Endothelial cell of umbilical vein (primary cell): ENCODE results near the gene SLC35A3. TPM values are rescaled to one million over a fixed set of nuclear protein-coding genes. Genes with fewer than 3 reads are reported as not detected.

Experiments used
- BruUV-seq: library from RNA; stranded (reverse); fragments of 400-500 nt; replicated peaks from 2 replicates; lab custom pipeline; 2021; lab: Mats Ljungman, UMichigan
- CTCF ChIA-PET: fragments of 300-600, 350-600 bp; sonication (Branson Sonifier 250); formaldehyde crosslinking; loops from one replicate; lab custom pipeline; 2021; ENCODE audit warnings: antibody characterized with exemption, inconsistent platforms; lab: Charles Lee
- POLR2A ChIA-PET: fragments of 300-600, 350-600 bp; sonication (Branson Sonifier 250); formaldehyde crosslinking; loops from one replicate; lab custom pipeline; 2021; ENCODE audit warnings: antibody characterized with exemption, inconsistent platforms; lab: Charles Lee
- DNase-seq: peaks from one replicate; pipeline ENCODE4 v3.0.0-alpha.2; 2011; ENCODE audit warnings: low read depth, low spot score
- FAIRE-seq: peaks from 2 replicates; lab custom pipeline; 2011; peaks lifted over from hg19 to GRCh38; lab: Jason Lieb, UNC
- H2AFZ ChIP-seq: 2 replicates; pipeline ENCODE4 v1.6.0; 2012; ENCODE audit warnings: low read depth, low read length, control low read depth, inconsistent platforms
- H3K27ac ChIP-seq: 2 replicates; pipeline ENCODE4 v1.5.1; 2011; ENCODE audit warnings: low read depth, mild to moderate bottlenecking, control low read depth, low read length, moderate library complexity; ENCODE audit not compliant: insufficient read depth
- H3K27me3 ChIP-seq, 2 experiments: 2 replicates each; pipeline versions ENCODE4 v1.6.0 to v1.6.1; 2011; ENCODE audit warnings: low read length in 2 of 2, mixed read lengths in 1 of 2; ENCODE audit not compliant: control insufficient read depth in 2 of 2, insufficient read depth in 2 of 2
- H3K36me3 ChIP-seq, 2 experiments: 2 replicates in 1 of 2; 3 replicates in 1 of 2; pipeline ENCODE4 v1.5.1; 2011; ENCODE audit warnings: low read length in 2 of 2, mild to moderate bottlenecking in 1 of 2, moderate library complexity in 1 of 2; ENCODE audit not compliant: control insufficient read depth in 2 of 2, insufficient read depth in 2 of 2; ENCODE audit errors: extremely low read depth in 1 of 2
- H3K4me1 ChIP-seq: 3 replicates; pipeline ENCODE4 v1.5.1; 2011; ENCODE audit warnings: mild to moderate bottlenecking, low read length; ENCODE audit not compliant: control insufficient read depth, insufficient read depth; ENCODE audit errors: extremely low read depth
- H3K4me2 ChIP-seq: 2 replicates; pipeline ENCODE4 v1.6.1; 2011; ENCODE audit warnings: low read length, control low read depth, mixed read lengths; ENCODE audit not compliant: insufficient read depth
- H3K4me3 ChIP-seq, 3 experiments: fragments of 200-600 bp in 1 of 3; sonication (generic), shearing (Covaris generic) in 1 of 3; replicated peaks in 1 of 3; 2 replicates each; pipeline ENCODE4 v1.5.1; 2011 to 2016; ENCODE audit warnings: control low read depth in 3 of 3, low read length in 3 of 3, mild to moderate bottlenecking in 2 of 3, inconsistent platforms in 1 of 3, low read depth in 1 of 3, moderate library complexity in 1 of 3; ENCODE audit not compliant: insufficient read depth in 1 of 3
- H3K79me2 ChIP-seq: 2 replicates; pipeline ENCODE4 v1.6.0; 2012; ENCODE audit warnings: low read length, inconsistent platforms; ENCODE audit not compliant: control insufficient read depth, insufficient read depth
- H3K9ac ChIP-seq: replicated peaks from 2 replicates; pipeline ENCODE3; 2011; ENCODE audit warnings: low read length, control low read depth; ENCODE audit not compliant: insufficient read depth; ENCODE audit errors: extremely low read depth
- H3K9me1 ChIP-seq: replicated peaks from 3 replicates; pipeline ENCODE4 v1.6.0; 2011; ENCODE audit warnings: mild to moderate bottlenecking, low read length; ENCODE audit not compliant: control insufficient read depth, insufficient read depth; ENCODE audit errors: extremely low read depth
- H3K9me3 ChIP-seq: replicated peaks from 2 replicates; pipeline ENCODE4 v1.5.1; 2012; ENCODE audit warnings: low read length, inconsistent platforms; ENCODE audit not compliant: control insufficient read depth, insufficient read depth
- H4K20me1 ChIP-seq: replicated peaks from 2 replicates; pipeline ENCODE3; 2011; ENCODE audit warnings: mild to moderate bottlenecking, low read length; ENCODE audit not compliant: control insufficient read depth, insufficient read depth; ENCODE audit errors: extremely low read depth
- EZH2 ChIP-seq: IDR thresholded peaks from 2 replicates; pipeline ENCODE4 v1.6.1; 2012; ENCODE audit warnings: borderline replicate concordance, low read depth, mild to moderate bottlenecking, moderate library complexity, low read length, inconsistent platforms; ENCODE audit not compliant: severe bottlenecking
- FOS ChIP-seq: IDR thresholded peaks from 2 replicates; pipeline ENCODE4 v1.6.1; 2011; ENCODE audit warnings: mild to moderate bottlenecking, low read length, moderate library complexity, borderline replicate concordance; ENCODE audit not compliant: insufficient read depth
- GATA2 ChIP-seq: IDR thresholded peaks from 2 replicates; pipeline ENCODE4 v1.7.0; 2011; ENCODE audit warnings: low read depth, mild to moderate bottlenecking, moderate library complexity, mixed read lengths, low read length; ENCODE audit not compliant: insufficient read length, insufficient read depth
- JUN ChIP-seq: IDR thresholded peaks from 2 replicates; pipeline ENCODE4 v1.6.1; 2011; ENCODE audit warnings: borderline replicate concordance, low read depth; ENCODE audit not compliant: insufficient read length, insufficient read depth
- MYC ChIP-seq: IDR thresholded peaks from one replicate; pipeline ENCODE4 v1.6.1; 2011; ENCODE audit warnings: mild to moderate bottlenecking, low read depth, low read length
- POLR2A ChIP-seq: IDR thresholded peaks from 2 replicates; pipeline ENCODE4 v1.6.1; 2012; ENCODE audit warnings: low read depth, mild to moderate bottlenecking, control low read depth, low read length
- POLR2AphosphoS5 ChIP-seq: IDR thresholded peaks from 2 replicates; pipeline ENCODE4 v1.6.1; 2012; ENCODE audit warnings: low read depth, mild to moderate bottlenecking, control low read depth, low read length, moderate library complexity; ENCODE audit not compliant: insufficient read depth
- dilution Hi-C: fragments of 300-500 bp; cut with MboI; formaldehyde crosslinking; loops from one replicate; pipeline ENCODE4 v1.15.0; 2019; ENCODE audit warnings: low sequenced_read_pairs; ENCODE audit not compliant: extremely low pct_ligation_motif_present
- intact Hi-C: fragments of 100-400 bp; cut with micrococcal nuclease; formaldehyde crosslinking; loops from one replicate; pipeline ENCODE4 v1.10.0; 2022
- polyA plus RNA-seq, 4 experiments: library from polyadenylated mRNA; depleted of rRNA in 3 of 4; stranded (reverse) in 3 of 4; unstranded in 1 of 4; fragments of >200 nt; gene quantifications; 2 replicates each; pipeline versions ENCODE4 v1.2.1 to v1.2.3, GENCODE V29; 2011 to 2012; ENCODE audit warnings: missing spikeins in 1 of 4
- total RNA-seq: library from RNA; stranded (reverse); gene quantifications from 2 replicates; pipeline ENCODE4 v1.2.3, GENCODE V29; 2021
- TF ChIP-seq, protein P1 (sequence below), 2 donors: IDR thresholded peaks; 1 replicate in 1 of 2; 2 replicates in 1 of 2; pipeline ENCODE4 v1.5.1; 2011; ENCODE audit warnings: low read length in 2 of 2, mild to moderate bottlenecking in 2 of 2, moderate library complexity in 2 of 2, control low read depth in 1 of 2, inconsistent platforms in 1 of 2, low read depth in 1 of 2; ENCODE audit not compliant: insufficient read depth in 1 of 2; ENCODE audit errors: extremely low read depth in 1 of 2
- TF ChIP-seq, protein P2 (sequence below): IDR thresholded peaks from 2 replicates; pipeline ENCODE4 v1.6.1; 2011; ENCODE audit not compliant: insufficient read depth, insufficient read length

The SLC35A3 gene
- total and polyA plus RNA-seq, 2 donors (not counting 3 experiments of a cell fraction or from before 2014, with no cell fraction given) = 3.6 to 19.0 TPM

DNA sequence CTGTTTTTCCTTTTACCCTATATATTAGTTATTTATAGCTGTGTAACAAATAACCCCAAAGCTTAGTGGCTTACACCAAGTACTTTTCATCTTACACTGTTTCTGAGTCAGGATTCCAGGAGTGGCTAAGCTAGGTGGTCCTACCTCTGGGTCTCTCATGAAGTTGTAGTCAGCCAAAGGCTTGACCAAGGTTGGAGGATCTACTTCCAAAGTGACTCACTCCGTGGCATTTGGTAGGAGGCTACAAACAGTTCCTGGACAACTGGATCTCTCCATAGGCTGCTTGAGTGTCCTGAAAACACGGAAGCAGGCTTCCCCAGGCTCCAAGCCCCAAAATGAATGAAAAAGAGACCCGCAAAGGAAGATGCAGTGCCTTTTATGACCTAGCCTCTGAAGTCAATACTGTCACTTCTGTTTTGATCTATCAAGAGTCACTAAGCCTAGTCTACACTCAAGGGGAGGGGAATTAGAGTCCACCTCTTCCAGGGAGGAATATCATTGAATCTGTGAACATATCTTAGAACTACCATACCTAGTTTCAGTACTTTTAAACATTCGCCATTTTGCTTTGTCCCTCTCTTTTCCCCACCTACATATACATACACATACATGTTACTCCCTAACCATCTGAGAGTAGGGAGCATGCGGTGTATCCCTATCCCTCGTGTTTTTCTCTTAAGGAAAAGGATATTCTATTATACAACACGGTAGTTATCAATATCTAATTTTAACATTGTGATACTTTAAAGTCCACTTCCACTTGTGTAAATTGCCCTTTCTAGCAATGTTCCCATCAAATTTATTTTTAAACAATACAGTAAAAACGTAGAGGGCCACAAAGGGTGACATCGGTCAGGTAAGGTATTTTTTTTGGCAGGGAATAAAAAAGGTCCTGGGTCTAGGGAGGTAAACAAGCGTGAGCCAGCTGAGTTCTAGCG, 67.2 kb downstream of the SLC35A3 start:
- peak overlapping the region; percentile 74 for H2AFZ ChIP-seq
- dilution Hi-C loops (no loop called here), intact Hi-C loops (loop anchor here (1.0 to 10.0 kb wide), 3 partner anchors 96 to 830 kb away; partner anchors contain the start of gene TRMT13)
- ChIA-PET CTCF (interaction anchor here (1.0 to 1.7 kb wide), 4 partner anchors 227 to 422 kb away, joined by 3 to 7 read pairs (median 4); no protein-coding TSS in a partner anchor), POLR2A (no interaction called here)
- peak overlapping the region; percentile 98 for H3K9ac ChIP-seq
- peaks cover 53% of the 10 kb centered on the region for H3K79me2 ChIP-seq
- FAIRE-seq (peak; percentile 56), DNase-seq (peak; percentile 48)
- peak overlapping the region; percentile 96 for H3K27ac ChIP-seq
- H3K4me2 ChIP-seq = peak overlapping the region; percentile 99
- H4K20me1 ChIP-seq = no peaks in the 10 kb centered on the region
- no peaks in the 10 kb centered on the region for H3K9me3 ChIP-seq
- TF ChIP-seq POLR2AphosphoS5 = no peak
- TF ChIP-seq, protein P1, sequence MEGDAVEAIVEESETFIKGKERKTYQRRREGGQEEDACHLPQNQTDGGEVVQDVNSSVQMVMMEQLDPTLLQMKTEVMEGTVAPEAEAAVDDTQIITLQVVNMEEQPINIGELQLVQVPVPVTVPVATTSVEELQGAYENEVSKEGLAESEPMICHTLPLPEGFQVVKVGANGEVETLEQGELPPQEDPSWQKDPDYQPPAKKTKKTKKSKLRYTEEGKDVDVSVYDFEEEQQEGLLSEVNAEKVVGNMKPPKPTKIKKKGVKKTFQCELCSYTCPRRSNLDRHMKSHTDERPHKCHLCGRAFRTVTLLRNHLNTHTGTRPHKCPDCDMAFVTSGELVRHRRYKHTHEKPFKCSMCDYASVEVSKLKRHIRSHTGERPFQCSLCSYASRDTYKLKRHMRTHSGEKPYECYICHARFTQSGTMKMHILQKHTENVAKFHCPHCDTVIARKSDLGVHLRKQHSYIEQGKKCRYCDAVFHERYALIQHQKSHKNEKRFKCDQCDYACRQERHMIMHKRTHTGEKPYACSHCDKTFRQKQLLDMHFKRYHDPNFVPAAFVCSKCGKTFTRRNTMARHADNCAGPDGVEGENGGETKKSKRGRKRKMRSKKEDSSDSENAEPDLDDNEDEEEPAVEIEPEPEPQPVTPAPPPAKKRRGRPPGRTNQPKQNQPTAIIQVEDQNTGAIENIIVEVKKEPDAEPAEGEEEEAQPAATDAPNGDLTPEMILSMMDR (IDR thresholded peaks at IDR 0.05; ENCODE audit: extremely low read depth in 1 of 2, insufficient read depth in 1 of 2, low read depth in 1 of 2, low read length in 2 of 2) = no peak
- no peak for TF ChIP-seq MYC
- no peak for TF ChIP-seq POLR2A
- no peak for TF ChIP-seq EZH2
- TF ChIP-seq FOS = no peak
- TF ChIP-seq JUN = no peak
- TF ChIP-seq, protein P2, sequence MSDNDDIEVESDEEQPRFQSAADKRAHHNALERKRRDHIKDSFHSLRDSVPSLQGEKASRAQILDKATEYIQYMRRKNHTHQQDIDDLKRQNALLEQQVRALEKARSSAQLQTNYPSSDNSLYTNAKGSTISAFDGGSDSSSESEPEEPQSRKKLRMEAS = no peak
- no peak for TF ChIP-seq GATA2
- H3K4me3 ChIP-seq = peak overlapping the region; percentile 80 to 99 (median 95)
- no TSS peak for BruUV-seq
- H3K9me1 ChIP-seq = no peaks in the 10 kb centered on the region
- no peaks in the 10 kb centered on the region for H3K36me3 ChIP-seq
- peaks cover 24% of the 10 kb centered on the region for H3K4me1 ChIP-seq
- H3K27me3 ChIP-seq = no peaks in the 10 kb centered on the region
